RWPE1 (cell line): ENCODE results near the gene RABGGTA.

Experiments used
- CTCF ChIA-PET: fragments of 350-600 bp; sonication (Branson Sonifier 250); formaldehyde crosslinking; extraction: SDS; loops from one replicate; lab custom pipeline; 2021; lab: Yijun Ruan, JAX
- POLR2A ChIA-PET: fragments of 400-600 bp; formaldehyde crosslinking; extraction: SDS; loops from one replicate; lab custom pipeline; 2020; ENCODE audit warnings: antibody characterized with exemption; ENCODE audit not compliant: low non-redundant PET; lab: Yijun Ruan, JAX
- DNase-seq: peaks from one replicate; pipeline ENCODE4 v3.0.0; 2012; ENCODE audit warnings: low spot score
- H3K27ac ChIP-seq: fragments of 450-650 bp; 2 replicates; pipeline ENCODE4 v1.5.1; 2017
- TF ChIP-seq, protein P1 (sequence below): fragments of 450-650 bp; conservative IDR thresholded peaks from 2 replicates; pipeline ENCODE4 v1.5.1; 2017; ENCODE audit warnings: low read depth, mild to moderate bottlenecking

The RABGGTA gene

DNA sequence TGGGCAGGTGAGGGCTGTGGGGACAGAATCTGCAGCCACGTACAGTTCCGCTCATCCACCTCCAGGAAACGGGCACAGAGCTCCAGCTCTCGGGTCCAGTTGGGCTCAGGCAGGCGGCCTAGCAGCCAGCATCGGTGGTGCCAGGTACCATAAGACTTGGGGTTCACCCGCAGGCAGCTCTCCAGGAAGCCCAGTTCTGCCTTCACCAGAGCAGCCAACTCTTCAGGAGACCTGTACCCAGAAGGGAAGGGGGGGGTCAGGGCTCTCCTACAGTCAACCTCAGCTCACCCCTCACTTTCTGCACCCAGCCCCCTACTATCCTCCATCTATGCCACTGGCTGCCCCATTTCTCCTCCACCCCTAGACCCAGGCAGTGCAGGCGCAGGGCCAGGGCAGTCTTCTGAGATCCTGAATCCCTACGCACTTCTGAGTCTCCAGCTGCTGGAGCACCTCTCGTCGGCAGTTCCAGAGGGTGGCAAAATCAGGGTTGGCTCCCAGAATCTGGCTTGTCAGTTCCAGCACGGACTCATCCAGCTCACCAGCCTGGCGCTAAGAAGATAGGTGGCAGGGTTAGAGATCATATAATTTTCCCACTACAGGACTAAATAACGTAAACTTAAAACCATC, 1.4 kb downstream of the RABGGTA start:
- no peak for DNase-seq
- CTCF ChIA-PET: interaction anchor here (0.6 kb wide), 2 partner anchors 18 to 23 kb away, joined by 3 to 4 read pairs; no protein-coding TSS in a partner anchor
- POLR2A ChIA-PET: interaction anchor here (2.1 kb wide), 1 partner anchor 28 kb away, joined by 12 read pairs; the partner anchor contains the start of gene TINF2
- peak overlapping the region; percentile 96 for H3K27ac ChIP-seq
- TF ChIP-seq, protein P1, sequence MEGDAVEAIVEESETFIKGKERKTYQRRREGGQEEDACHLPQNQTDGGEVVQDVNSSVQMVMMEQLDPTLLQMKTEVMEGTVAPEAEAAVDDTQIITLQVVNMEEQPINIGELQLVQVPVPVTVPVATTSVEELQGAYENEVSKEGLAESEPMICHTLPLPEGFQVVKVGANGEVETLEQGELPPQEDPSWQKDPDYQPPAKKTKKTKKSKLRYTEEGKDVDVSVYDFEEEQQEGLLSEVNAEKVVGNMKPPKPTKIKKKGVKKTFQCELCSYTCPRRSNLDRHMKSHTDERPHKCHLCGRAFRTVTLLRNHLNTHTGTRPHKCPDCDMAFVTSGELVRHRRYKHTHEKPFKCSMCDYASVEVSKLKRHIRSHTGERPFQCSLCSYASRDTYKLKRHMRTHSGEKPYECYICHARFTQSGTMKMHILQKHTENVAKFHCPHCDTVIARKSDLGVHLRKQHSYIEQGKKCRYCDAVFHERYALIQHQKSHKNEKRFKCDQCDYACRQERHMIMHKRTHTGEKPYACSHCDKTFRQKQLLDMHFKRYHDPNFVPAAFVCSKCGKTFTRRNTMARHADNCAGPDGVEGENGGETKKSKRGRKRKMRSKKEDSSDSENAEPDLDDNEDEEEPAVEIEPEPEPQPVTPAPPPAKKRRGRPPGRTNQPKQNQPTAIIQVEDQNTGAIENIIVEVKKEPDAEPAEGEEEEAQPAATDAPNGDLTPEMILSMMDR: no peak

DNA sequence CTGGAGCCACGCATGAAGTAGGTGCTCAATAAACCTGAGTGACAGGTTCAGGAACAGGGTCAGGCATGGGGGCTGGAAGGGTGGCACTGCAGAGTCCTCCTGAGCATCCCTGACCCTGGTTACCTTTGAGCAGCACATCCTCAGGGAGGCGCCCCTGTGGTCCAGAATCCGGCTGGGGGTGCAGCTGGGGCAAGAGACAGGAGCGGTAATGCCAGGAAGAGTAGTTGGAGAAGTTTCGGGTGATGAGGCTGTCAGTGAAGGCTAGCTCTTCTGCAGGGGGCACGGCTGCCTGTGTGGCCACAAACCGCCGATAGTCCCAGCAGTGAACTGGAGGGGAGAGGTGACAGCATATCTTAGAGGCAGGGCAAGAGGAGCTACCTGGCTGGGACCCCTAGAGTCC, 2.0 kb downstream of the RABGGTA start:
- TF ChIP-seq, protein P1: no peak
- ChIA-PET POLR2A (interaction anchor here (0.5 kb wide), 1 partner anchor 23 kb away, joined by 4 read pairs; no protein-coding TSS in a partner anchor), CTCF (interaction anchor here (0.6 to 0.9 kb wide), 3 partner anchors 22 to 64 kb away, joined by 4 read pairs; partner anchors contain the start of gene CIDEB)
- peak overlapping the region; percentile 96 for H3K27ac ChIP-seq
- DNase-seq: no peak

DNA sequence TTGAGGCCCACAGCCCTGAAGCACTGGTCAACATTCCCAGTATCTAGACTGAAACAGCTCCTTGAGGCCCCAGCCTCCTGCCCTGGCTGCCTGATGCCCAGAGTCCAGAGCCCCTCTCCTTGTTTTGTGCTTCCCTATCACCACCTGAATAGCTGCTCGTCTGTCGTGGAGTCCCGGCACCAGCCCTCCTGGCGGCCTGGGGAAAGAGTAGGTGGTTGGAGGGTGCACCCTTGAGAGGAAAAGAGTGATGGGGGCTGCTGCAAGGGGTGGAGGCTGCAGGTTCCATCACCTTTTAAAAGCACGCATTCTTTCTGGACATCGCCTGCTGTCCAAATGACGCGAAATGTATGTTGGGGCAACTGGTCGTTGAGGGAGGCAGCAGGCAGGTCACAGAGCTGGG, 3.2 kb downstream of the RABGGTA start:
- POLR2A ChIA-PET: interaction anchor here (0.5 kb wide), 1 partner anchor 22 kb away, joined by 3 read pairs; no protein-coding TSS in a partner anchor
- peak overlapping the region; percentile 96 for H3K27ac ChIP-seq
- DNase-seq: no peak
- CTCF ChIA-PET: no interaction called here
- TF ChIP-seq, protein P1: no peak

DNA sequence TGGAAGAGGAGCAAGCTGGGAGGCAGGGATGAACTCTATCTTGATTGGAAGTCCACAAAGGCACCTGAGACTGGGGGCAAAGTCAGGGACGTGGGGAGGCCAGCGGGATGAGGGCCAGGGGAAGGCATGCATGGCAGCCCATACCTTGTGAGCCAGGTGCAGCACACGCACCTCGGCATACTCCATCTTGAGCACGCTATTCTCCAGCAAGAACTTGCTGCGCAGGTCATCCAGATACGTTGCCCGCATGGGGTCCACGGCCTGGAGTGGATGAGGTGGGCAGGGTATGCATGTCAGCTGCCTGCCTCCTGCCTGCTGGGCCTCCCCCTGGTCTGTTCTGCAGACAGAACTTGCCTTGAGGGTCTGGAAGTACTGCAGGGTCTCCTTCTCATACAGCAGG, 3.9 kb downstream of the RABGGTA start:
- TF ChIP-seq, protein P1: no peak
- CTCF ChIA-PET: interaction anchor here (0.6 kb wide), 1 partner anchor 30 kb away, joined by 3 read pairs; no protein-coding TSS in a partner anchor
- DNase-seq: no peak
- POLR2A ChIA-PET: interaction anchor here (0.5 kb wide), 1 partner anchor 21 kb away, joined by 3 read pairs; no protein-coding TSS in a partner anchor
- peak overlapping the region; percentile 96 for H3K27ac ChIP-seq

DNA sequence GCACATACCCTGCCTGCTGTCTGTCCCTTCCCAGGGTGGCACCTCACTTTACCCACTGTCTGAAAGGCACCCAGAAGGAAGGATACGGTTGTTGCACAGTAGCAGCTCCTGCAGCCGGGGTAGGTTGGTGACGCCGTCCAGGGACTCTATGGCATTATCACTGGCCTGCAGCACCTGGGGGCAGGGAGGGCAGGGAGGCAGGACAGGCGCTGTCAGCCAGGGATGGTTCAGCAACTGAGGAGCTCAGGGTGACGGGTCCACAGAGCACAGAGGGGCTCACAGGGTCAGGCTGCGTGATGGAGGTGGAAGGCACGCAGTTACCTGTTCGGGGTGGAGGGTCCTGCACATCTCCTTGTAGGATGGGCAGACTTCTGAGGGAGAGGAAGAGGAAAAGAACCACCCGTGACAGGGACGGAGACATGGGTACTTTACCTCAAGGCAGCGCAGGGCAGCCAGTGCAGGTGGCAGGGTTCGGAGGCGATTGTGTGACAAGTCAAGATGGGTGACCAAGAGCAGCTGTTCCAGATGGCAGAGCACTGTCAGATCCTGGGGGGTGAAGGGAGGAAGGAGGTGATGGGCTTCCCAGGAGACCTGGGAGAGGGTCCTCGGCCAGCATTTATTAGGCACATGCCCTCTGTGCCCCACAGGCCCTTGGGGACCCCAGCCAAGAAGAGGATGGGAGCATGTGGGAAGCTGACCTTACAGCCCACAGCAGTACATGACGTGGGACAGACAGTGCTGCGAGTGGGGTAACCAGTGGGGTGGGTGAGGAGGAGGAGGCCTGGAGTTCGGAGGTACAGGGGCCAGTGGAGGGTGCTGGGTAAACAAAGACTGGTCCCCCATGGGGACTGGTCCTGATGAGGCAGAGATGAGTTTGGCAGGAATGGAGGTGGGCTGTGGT, 4.8 kb downstream of the RABGGTA start:
- TF ChIP-seq, protein P1: no peak
- ChIA-PET CTCF (interaction anchor here (0.6 kb wide), 1 partner anchor 31 kb away, joined by 3 read pairs; no protein-coding TSS in a partner anchor), POLR2A (no interaction called here)
- peak overlapping the region; percentile 96 for H3K27ac ChIP-seq
- DNase-seq: no peak

DNA sequence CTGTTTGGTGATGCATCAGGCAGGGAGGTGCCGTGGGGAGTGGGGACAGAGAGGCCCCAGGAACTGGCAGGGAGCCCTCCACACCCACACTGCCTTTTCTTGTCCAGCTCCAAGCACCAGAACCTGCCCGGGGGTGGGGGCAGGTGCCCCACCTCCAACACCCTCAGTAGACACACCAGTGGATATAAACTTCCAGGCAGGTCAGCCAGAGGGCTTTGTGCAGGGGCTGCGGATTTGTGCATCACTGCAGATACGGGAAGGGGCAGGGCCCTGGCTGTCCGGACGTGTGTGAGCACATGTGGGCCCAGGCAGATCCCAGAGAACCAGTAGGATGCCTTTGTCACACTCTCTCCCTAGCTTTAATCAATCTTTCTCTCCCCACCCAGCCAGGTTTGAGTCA, 7.1 kb downstream of the RABGGTA start:
- H3K27ac ChIP-seq: peak overlapping the region; percentile 96
- ChIA-PET POLR2A (interaction anchor here (0.7 to 1.1 kb wide), 2 partner anchors 22 to 35 kb away, joined by 3 read pairs; partner anchors contain the start of genes DHRS1, NOP9 and TINF2), CTCF (interaction anchor here (0.5 to 2.4 kb wide), 4 partner anchors 22 to 148 kb away, joined by 3 to 11 read pairs (median 3); partner anchors contain the start of genes LTB4R and TINF2)
- TF ChIP-seq, protein P1: no peak
- DNase-seq: peak; percentile 65
